ENCODE results near the gene MCF2.

The MCF2 gene

GRCh38 chrX:139600105-139600504, 107.9 kb downstream of the MCF2 start:
- DNase-seq (ENCODE audit: low spot score), result no peak

GRCh38 chrX:139596068-139596467, 111.9 kb downstream of the MCF2 start:
- no peak for DNase-seq (ENCODE audit: low spot score)

GRCh38 chrX:139585613-139586012, 122.4 kb downstream of the MCF2 start:
- no peak for DNase-seq (ENCODE audit: low spot score)

- no peak for DNase-seq (ENCODE audit: low spot score)
These were observed 126.9 kb downstream of the MCF2 start for GRCh38 chrX:139581068-139581467.

- no peak for DNase-seq (ENCODE audit: low spot score)
These were observed 141.0 kb downstream of the MCF2 start for GRCh38 chrX:139566981-139567380.

GRCh38 chrX:139563251-139563650, 144.7 kb downstream of the MCF2 start:
- DNase-seq (ENCODE audit: low spot score), result no peak

GRCh38 chrX:139560221-139560620, 147.7 kb downstream of the MCF2 start:
- no peak for DNase-seq (ENCODE audit: low spot score)

GRCh38 chrX:139559383-139560042, 148.5 kb downstream of the MCF2 start:
- peak; percentile 86 for DNase-seq (ENCODE audit: low spot score)

- no peak for DNase-seq (ENCODE audit: low spot score)
These were observed 152.8 kb downstream of the MCF2 start for GRCh38 chrX:139554991-139555675.

- no peak for DNase-seq (ENCODE audit: low spot score)
These were observed 153.6 kb downstream of the MCF2 start for GRCh38 chrX:139554376-139554775.

- no peak for DNase-seq (ENCODE audit: low spot score)
These were observed 163.4 kb downstream of the MCF2 start for GRCh38 chrX:139544591-139544990.

GRCh38 chrX:139543920-139544319, 164.0 kb downstream of the MCF2 start:
- DNase-seq (ENCODE audit: low spot score), result no peak

GRCh38 chrX:139542652-139543051, 165.3 kb downstream of the MCF2 start:
- no peak for DNase-seq (ENCODE audit: low spot score)

- DNase-seq (ENCODE audit: low spot score), result no peak
These were observed 168.8 kb downstream of the MCF2 start for GRCh38 chrX:139538907-139539790.

- DNase-seq (ENCODE audit: low spot score), result no peak
These were observed 174.5 kb downstream of the MCF2 start for GRCh38 chrX:139533444-139533843.

GRCh38 chrX:139532834-139533233, 175.1 kb downstream of the MCF2 start:
- no peak for DNase-seq (ENCODE audit: low spot score)
